LNCaP clone FGC (cell line): ENCODE measurements around the gene RSF1.

Experiments used
- DNase-seq: peaks from one replicate; pipeline ENCODE4 v3.0.0-alpha.2; 2011; ENCODE audit warnings: low read depth
- H3K4me3 ChIP-seq: 2 replicates; pipeline ENCODE4 v1.5.1; 2011; ENCODE audit warnings: mild to moderate bottlenecking, low read depth, low read length, control low read depth
- CTCF ChIP-seq: IDR thresholded peaks from 2 replicates; pipeline ENCODE4 v1.5.1; 2012; ENCODE audit warnings: mild to moderate bottlenecking; ENCODE audit not compliant: control insufficient read depth, insufficient read depth; ENCODE audit errors: extremely low read depth

Gene RSF1

GRCh38 chr11:77819411-77819920 lies 1.1 kb downstream of the RSF1 start:
- DNase-seq = peak; percentile 46
- peak overlapping the region; percentile 97 for H3K4me3 ChIP-seq
- no peak for TF ChIP-seq CTCF

DNA sequence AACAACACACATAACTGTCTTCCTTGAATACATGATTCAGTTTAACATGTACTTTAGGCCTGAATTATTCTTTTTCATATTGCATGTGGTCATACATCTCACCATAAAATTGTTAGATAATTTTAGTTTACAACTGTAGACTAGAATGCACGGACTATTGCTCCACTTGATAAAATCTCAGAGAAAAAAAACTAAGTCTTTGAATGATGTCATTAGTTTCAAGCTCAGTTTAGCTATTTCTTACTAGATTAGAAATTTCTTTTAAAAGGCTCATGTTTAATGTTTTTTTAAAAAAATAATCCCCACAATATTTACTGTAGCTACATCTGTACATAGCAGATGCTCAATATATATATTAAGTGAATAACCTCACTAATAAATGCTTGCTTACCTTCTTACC lies 5.1 kb downstream of the RSF1 start:
- DNase-seq = no peak
- no peak overlapping the region for H3K4me3 ChIP-seq
- no peak for TF ChIP-seq CTCF

DNA sequence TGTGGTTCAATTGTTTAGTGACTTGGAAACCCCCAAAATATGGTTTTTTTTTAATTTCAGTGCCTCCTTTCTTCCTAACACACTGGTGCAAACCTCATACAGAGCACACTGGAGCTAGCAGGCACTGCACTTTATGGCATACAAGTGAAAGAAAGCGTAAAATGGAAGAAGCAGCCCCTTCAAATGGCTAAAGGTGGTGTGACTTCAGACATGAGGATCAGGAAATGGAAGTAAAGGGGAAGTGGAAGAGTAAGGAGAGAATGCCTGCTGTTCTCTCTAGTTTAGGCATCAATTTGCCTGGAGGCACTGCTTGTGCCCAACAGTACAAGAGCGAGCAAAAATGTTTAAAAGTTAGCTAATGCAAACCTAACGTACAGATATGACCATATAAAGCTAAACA lies 5.7 kb downstream of the RSF1 start:
- TF ChIP-seq CTCF = no peak

GRCh38 chr11:77813256-77813655 lies 7.3 kb downstream of the RSF1 start:
- H3K4me3 ChIP-seq = no peak overlapping the region
- no peak for TF ChIP-seq CTCF
- DNase-seq = no peak

More for the DNA sequence above, 5.7 kb downstream of the RSF1 start:
- no peak overlapping the region for H3K4me3 ChIP-seq
- no peak for DNase-seq

GRCh38 chr11:77806993-77807392 lies 13.5 kb downstream of the RSF1 start:
- no peak overlapping the region for H3K4me3 ChIP-seq
- TF ChIP-seq CTCF = no peak
- DNase-seq = no peak

GRCh38 chr11:77806415-77806814 lies 14.1 kb downstream of the RSF1 start:
- no peak for TF ChIP-seq CTCF
- H3K4me3 ChIP-seq = no peak overlapping the region
- DNase-seq = no peak

DNA sequence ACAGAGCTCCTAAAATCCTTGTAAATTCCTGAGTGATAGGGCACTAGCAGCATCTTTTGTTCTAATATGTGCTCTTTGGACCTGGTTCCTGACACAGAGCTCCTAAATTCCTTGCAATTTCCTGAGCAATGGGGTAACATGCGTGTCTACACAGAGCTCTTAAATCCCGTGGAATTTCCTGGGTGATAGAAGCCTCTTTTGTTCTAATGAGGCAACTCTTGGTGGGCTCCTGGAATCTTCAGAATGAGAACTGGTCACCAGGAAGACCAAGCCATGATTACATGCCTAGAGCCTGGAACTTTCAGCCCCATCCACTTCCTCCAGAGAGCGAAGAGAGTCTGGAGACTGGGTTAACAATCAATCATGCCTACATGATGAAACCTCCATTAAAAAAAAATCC lies 19.0 kb downstream of the RSF1 start:
- no peak overlapping the region for H3K4me3 ChIP-seq
- TF ChIP-seq CTCF = no peak
- DNase-seq = no peak
